HG03108 (cell line): ENCODE data around the gene HTN1.
"Not testable (repeated sequence)": the region's sequence is repeated elsewhere in the genome, so short reads cannot be mapped to it uniquely, and the experiment has no call there.

Source experiments
- ATAC-seq: cut with Tn5 transposase; IDR thresholded peaks from one replicate; pipeline ENCODE4 v1.9.1; 2021; ENCODE audit warnings: moderate library complexity; ENCODE audit not compliant: unreplicated experiment

HTN1 gene

DNA sequence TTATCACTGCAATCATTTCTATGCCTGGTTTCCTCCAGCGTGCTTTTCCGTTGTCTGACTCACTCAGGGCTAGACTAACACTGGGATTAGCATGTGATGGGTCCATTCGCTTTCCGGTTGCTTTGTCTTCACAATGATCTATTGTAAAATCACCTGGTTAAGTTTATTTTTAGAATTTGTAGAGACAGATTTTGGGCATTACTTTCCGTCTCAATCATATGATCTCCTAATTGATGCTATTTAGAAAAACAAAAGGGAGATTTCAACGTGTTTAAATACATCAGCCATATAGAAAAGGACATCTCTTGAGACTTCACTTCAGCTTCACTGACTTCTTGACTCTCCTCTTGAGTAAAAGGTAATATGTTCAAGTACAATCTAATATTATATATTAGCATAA, at the start of gene HTN1:
TSS of gene HTN1 (plus strand) at position 301 of the 400 bp plus-strand sequence. CDS start 2,639 bp downstream, outside the sequence.
- not testable (repeated sequence) for ATAC-seq

DNA sequence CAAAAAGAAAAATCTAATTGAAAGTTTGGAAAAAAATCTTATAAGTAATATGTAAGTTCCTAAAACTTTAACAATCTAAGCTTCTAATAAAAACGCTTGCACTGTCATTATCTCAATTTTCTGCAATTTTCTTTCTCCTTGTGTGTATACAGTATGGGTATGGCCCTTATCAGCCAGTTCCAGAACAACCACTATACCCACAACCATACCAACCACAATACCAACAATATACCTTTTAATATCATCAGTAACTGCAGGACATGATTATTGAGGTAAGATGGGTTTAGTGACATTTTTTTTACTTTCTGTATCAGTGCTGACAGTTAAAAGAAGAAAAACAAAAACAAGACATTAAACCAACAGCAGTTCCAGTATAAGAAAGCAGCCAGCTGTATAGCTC, 49.5 kb upstream of the HTN1 start:
- ATAC-seq = no peak

DNA sequence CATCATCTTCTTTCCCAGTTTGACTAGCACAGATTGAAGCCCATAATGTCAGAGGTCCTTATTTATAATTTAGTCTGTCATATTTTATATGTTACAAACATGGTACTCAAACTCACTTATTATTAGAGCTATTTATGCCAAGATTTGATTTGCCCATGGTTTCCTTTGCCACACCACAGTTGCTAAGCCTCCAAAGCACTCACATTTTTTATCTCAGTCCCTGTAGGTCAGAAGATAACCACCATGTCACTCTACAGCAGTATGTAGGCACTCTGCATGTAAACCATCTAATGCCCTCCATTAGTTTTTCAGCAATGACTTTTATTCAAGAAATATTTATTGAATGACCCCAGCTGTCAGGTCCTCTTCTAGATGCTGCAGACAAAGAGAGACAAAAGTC, 47.7 kb upstream of the HTN1 start:
- no peak for ATAC-seq

DNA sequence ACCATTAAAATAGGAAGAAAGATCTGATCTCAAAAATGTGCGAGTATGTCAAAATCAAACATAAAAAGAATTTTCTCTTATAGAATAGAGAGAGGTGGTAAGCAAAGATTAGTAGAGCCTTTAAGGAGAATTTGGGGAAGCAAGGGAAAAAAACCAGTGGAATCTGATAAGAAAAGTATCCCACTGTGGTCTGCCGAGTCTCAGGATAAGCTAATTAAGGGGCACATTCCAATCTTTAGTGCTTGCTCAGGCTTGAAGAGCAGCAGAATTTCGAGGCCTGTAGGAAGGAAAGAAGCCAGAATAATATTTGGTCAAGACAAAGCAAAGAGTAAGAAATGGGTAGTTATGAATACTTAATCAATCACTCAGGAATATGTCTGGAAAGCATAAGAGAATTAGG, 41.5 kb upstream of the HTN1 start:
- no peak for ATAC-seq

DNA sequence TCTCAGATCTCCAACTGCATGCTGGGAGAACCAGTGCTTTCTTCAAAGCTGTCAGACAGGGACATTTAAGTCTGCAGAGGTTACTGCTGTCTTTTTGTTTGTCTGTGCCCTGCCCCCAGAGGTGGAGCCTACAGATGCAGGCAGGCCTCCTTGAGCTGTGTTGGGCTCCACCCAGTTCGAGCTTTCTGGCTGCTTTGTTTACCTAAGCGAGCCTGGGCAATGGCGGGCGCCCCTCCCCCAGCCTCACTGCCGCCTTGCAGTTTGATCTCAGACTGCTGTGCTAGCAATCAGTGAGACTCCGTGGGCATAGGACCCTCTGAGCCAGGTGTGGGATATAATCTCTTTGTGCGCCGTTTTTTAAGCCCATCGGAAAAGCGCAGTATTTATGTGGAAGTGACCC, 31.2 kb upstream of the HTN1 start:
- not testable (repeated sequence) for ATAC-seq

DNA sequence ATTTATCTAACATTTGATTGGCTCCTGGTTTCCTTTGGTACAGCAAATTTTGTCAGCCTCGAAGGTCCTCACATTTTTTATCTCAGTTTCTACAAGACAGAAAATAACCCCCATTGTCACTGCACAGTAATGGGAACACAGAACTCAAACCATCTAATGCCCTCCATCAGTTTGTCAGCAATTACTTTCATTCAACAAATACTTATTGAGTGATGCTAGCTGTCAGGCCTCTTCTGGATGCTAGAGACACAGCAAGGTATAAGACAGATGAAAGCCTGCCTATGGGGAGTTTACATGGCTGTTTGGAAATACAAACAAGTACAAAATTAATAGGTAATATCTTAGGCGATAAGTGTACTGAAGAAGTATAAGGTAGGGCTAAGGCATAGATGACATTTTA, 27.0 kb upstream of the HTN1 start:
- no peak for ATAC-seq

- ATAC-seq = no peak
These were observed 23.2 kb upstream of the HTN1 start for GRCh38 chr4:70027011-70027410.

DNA sequence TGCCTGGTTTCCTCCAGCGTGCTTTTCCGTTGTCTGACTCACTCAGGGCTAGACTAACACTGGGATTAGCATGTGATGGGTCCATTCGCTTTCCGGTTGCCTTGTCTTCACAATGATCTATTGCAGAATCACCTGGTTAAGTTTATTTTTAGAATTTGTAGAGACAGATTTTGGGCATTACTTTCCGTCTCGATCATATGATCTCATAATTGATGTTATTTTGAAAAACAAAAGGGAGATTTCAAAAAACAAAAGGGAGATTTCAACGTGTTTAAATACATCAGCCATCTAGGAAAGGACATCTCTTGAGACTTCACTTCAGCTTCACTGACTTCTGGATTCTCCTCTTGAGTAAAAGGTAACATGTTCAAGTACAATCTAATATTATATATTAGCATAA, 22.1 kb upstream of the HTN1 start, which contains the start of gene HTN3:
TSS of gene HTN3 (plus strand) at position 301 of the 400 bp plus-strand sequence. CDS start 2,282 bp downstream, outside the sequence.
- ATAC-seq = not testable (repeated sequence)

GRCh38 chr4:70037559-70037958, 12.7 kb upstream of the HTN1 start:
- ATAC-seq = not testable (repeated sequence)

DNA sequence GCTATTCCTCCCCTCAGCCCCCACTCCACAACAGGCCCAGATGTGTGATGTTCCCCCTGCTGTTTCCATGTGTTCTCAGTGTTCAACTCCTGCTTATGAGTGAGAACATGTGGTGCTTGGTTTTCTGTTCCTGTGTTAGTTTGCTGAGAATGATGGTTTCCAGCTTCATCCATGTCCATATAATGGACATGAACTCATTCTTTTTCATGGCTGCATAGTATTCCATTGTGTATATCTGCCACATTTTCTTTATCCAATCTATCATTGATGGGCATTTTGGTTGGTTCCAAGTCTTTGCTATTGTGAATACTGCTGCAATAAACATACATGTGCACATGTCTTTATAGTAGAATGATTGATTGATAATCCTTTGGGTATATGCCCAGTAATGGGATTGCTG, 10.3 kb upstream of the HTN1 start:
- ATAC-seq = not testable (repeated sequence)

DNA sequence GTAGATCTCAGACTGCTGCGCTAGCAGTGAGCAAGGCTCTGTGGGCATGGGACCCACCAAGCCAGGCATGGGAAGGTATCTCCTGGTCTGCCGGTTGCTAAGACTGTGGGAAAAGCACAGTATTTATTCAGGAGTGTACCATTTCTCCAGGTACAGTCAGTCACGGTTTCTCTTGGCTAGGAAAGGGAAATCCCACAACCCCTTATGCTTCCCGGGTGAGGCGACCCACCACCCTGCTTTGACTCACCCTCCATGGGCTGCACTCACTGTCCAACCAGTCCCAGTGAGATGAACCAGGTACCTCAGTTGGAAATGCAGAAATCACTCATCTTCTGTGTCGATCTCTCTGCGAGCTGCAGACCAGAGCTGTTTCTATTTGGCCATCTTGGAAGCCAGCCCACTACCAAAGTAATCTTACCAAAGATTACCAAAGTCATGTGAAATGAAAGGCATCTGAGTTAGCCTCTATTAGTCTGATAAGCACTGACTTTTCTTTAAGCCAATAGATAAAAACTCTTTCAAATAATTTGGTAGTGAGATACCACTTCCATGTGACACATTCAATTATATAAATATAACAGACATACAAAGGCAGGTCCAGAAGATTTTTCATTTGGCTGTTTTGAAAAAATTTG, 8.5 kb upstream of the HTN1 start:
- no peak for ATAC-seq

DNA sequence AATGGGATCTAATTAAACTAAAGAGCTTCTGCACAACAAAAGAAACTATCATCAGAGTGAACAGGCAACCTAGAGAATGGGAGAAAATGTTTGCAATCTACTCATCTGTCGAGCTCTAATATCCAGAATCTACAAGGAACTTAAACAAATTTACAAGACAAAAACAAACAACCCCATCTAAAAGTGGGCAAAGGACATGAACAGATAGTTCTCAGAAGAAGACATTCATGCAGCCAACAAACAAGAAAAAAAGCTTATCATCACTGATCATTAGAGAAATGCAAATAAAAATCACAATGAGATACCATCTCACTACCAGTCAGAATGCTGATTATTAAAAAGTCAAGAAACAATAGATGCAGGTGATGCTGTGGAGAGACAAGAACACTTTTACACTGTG, 6.3 kb downstream of the HTN1 start:
- ATAC-seq = not testable (repeated sequence)

GRCh38 chr4:70057651-70058050, 7.4 kb downstream of the HTN1 start:
- ATAC-seq = no peak

GRCh38 chr4:70059149-70059548, 8.9 kb downstream of the HTN1 start:
- no peak for ATAC-seq

DNA sequence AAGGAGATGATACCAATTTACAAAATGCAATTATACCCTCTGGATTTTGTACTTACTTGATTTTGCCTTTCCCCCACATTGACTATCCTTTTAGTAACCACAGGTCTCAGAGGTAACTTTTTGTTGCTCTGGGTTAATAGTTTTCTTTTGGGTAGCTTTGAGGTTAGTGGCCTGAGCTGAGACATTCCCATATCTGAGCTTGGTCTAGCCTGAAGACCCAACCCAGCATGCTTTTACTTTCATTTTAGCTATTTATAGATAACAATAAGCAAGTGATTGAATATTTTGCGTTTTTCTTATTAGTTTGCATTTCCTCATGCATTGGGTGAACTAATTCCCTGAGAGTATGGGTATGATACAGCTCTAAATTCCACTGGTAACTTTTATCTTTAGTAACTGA, 11.8 kb downstream of the HTN1 start:
- peak; percentile 85 for ATAC-seq

GRCh38 chr4:70080205-70080604, 30.0 kb downstream of the HTN1 start:
- ATAC-seq = no peak

DNA sequence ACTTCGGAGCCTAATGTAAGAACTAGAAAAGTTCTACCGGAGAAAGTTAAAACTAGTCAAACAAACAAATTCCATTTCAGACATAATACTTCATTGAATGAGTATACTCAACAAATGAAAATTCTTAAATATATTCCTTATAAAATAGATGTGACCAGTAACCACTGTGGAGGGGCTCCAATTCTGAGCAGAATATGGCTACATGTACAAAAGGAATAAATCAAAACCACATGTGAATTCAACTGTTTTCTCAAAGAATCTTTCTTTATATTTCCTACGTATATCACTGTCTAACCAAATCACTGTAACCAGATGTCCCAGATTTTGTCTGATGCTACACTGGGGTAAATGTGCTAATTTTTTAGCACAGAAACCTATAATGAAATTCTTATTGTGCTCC, 49.0 kb downstream of the HTN1 start:
- no peak for ATAC-seq
